Muscle layer of duodenum (tissue), 2 donors: ENCODE measurements around the gene ZYG11B.
"Not testable (repeated sequence)": the region's sequence is repeated elsewhere in the genome, so short reads cannot be mapped to it uniquely, and the experiment has no call there.

Experiments used
- H3K27ac ChIP-seq: one replicate; pipeline ENCODE4 v1.7.0; 2013; ENCODE audit warnings: mild to moderate bottlenecking, low read length
- H3K27me3 ChIP-seq: one replicate; pipeline ENCODE4 v1.7.0; 2013; ENCODE audit warnings: low read depth, mild to moderate bottlenecking, control low read depth, low read length
- H3K36me3 ChIP-seq, 2 donors: one replicate each; pipeline ENCODE4 v1.7.0; 2013; ENCODE audit warnings: low read length in 2 of 2, control low read depth in 1 of 2, mild to moderate bottlenecking in 1 of 2; ENCODE audit not compliant: insufficient read depth in 2 of 2, control insufficient read depth in 1 of 2
- H3K4me1 ChIP-seq, 2 donors: one replicate each; pipeline ENCODE4 v1.7.0; 2013; ENCODE audit warnings: low read length in 2 of 2, mild to moderate bottlenecking in 2 of 2, control low read depth in 1 of 2, moderate library complexity in 1 of 2; ENCODE audit not compliant: insufficient read depth in 2 of 2, control insufficient read depth in 1 of 2
- H3K4me3 ChIP-seq, 2 donors: one replicate each; pipeline ENCODE4 v1.7.0; 2013; ENCODE audit warnings: low read length in 2 of 2, low read depth in 1 of 2, mild to moderate bottlenecking in 1 of 2
- H3K9me3 ChIP-seq, 2 donors: one replicate each; pipeline ENCODE4 v1.7.0; 2013; ENCODE audit warnings: low read length in 2 of 2, control low read depth in 1 of 2, mild to moderate bottlenecking in 1 of 2; ENCODE audit not compliant: control insufficient read depth in 1 of 2
- donor health status: healthy.

The ZYG11B gene

GRCh38 chr1:52857443-52857842 is 131.2 kb downstream of the ZYG11B start:
- Histone ChIP-seq H3K27me3 (no peaks in the 10 kb centered on the region), H3K27ac (no peak overlapping the region), H3K9me3 (no peaks in the 10 kb centered on the region), H3K36me3 (no peaks in the 10 kb centered on the region), H3K4me3 (no peak overlapping the region), H3K4me1 (no peaks in the 10 kb centered on the region)

DNA sequence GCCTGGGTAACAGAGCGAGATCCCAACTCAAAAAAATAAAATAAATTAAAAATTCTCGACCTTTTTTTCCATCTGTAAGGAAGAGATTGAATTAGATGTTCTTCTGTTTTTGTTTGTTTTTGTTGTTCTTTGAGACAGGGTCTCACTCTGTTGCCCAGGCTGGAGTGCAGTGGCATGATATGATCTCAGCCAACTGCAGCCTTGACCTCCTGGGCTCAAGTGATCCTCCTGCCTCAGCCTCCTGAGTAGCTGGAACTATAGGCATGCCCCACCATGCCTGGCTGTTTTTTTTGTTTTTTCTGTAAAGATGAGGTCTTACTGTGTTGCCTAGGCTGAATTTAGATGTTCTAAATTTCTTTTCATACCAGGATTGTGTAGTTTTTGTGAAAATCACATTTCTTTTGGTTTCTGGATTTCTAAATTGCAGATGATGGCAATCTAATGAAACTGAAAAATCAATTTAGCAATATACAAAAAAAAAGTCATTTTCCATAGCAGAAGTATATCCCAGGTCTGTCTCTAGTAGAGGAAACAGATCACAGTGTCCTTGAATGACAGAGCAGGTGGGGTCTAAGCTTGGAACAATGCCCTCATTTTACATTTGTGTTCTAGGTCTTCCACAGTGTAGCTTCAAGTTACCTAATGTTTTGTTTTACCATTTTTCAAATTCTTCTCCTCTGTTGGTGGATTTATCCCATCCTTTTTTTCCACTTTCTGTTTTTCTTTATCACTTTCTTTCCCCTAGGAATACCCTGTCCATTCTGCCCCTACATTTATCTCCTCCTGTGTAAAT is 136.6 kb downstream of the ZYG11B start:
- no peak overlapping the region for H3K4me3 ChIP-seq
- H3K27me3 ChIP-seq: no peaks in the 10 kb centered on the region
- no peaks in the 10 kb centered on the region for H3K9me3 ChIP-seq
- H3K36me3 ChIP-seq: no peaks in the 10 kb centered on the region
- H3K27ac ChIP-seq: no peak overlapping the region
- no peaks in the 10 kb centered on the region for H3K4me1 ChIP-seq

DNA sequence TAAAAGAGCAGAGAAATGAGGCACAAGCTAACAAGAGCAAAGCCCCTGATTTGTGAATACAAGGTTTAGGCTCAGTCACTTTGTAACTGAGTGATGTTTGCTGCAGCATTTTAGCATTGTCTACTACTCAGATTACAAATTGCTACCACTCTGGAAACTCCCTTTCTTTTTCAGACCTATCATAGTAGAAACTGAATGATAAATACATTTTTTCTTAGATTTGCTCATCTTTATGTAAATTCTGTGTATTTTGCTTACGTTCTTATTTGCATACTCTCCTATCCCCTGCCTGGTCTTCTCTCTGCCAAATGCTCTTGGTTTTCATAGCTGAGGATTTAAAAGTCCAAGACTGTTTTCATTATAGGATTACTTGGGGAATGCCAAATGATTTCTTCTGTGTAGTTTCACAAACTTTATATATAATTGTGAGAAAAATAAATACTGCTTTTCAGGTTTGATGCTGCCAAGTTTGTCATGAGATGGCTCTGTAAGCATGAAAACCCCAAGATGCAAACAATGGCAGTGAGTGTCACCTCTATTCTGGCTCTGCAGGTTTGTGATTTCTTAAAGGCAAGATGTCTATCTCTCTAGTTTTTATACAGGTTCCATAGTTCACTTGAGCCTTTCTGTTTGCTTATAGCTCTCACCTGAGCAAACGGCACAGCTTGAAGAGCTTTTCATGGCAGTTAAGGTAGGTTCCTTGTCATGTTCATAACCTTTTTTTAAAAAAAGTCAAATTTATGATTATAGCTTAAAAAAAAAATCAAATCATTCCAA is 141.0 kb downstream of the ZYG11B start:
- H3K4me3 ChIP-seq: no peak overlapping the region
- H3K9me3 ChIP-seq: no peaks in the 10 kb centered on the region
- no peaks in the 10 kb centered on the region for H3K27me3 ChIP-seq
- no peaks in the 10 kb centered on the region for H3K36me3 ChIP-seq
- no peaks in the 10 kb centered on the region for H3K4me1 ChIP-seq
- no peak overlapping the region for H3K27ac ChIP-seq

DNA sequence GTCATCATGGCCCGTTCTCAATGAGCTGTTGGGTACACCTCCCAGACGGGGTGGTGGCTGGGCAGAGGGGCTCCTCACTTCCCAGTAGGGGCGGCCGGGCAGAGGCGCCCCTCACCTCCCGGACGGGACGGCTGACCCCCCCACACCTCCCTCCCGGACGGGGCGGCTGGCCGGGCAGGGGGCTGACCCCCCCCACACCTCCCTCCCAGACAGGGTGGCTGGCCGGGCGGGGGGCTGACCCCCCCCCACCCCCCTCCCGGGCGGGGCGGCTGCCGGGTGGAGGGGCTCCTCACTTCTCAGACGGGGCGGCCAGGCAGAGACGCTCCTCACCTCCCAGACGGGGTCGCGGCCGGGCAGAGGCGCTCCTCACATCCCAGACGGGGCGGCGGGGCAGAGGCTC is 143.5 kb downstream of the ZYG11B start:
- not testable (repeated sequence) for H3K36me3 ChIP-seq, H3K4me1 ChIP-seq, H3K4me3 ChIP-seq, H3K27me3 ChIP-seq, H3K9me3 ChIP-seq, H3K27ac ChIP-seq

DNA sequence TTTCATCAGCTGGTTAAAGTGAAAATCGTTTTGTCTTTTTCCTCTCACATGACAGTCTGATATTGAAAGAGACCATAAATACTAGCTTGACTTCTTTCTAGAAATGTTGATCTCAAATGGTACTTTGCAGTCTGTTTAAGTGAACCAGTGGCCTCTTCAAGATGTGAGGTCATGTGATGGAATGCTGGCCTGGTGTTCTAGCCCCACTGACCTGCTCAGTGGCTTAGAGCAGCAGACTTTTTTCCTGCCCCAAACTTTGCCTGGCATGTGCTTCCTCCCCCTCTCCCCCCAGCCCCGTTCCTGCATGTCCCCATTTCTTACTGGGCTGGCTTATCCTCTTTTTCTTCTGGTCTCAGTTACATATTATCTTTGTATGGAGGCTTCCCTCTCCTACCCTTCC is 150.6 kb downstream of the ZYG11B start:
- Histone ChIP-seq H3K27ac (no peak overlapping the region), H3K4me3 (no peak overlapping the region), H3K9me3 (no peaks in the 10 kb centered on the region), H3K36me3 (no peaks in the 10 kb centered on the region), H3K4me1 (no peaks in the 10 kb centered on the region), H3K27me3 (no peaks in the 10 kb centered on the region)
